Right atrium auricular region (tissue), 2 donors: Measurements from ENCODE around the gene RASSF9. TPM values are rescaled to one million over a fixed set of nuclear protein-coding genes. Genes with fewer than 3 reads are reported as not detected.

Experiments used
- DNase-seq: peaks from one replicate; pipeline ENCODE4 v3.0.0-alpha.2; 2019; ENCODE audit warnings: low spot score
- H3K27ac ChIP-seq, 2 donors: fragments of 200-600 bp; sonication (generic); 1 replicate in 1 of 2; 2 replicates in 1 of 2; pipeline ENCODE4 v1.5.1; 2016 to 2019
- H3K27me3 ChIP-seq, 2 donors: fragments of 200-600 bp; sonication (generic); one replicate each; pipeline versions ENCODE4 v1.5.1 to v1.6.0; 2017 to 2019
- H3K36me3 ChIP-seq: fragments of 200-600 bp; sonication (generic); one replicate; pipeline ENCODE4 v1.5.1; 2016
- H3K4me1 ChIP-seq, 2 donors: fragments of 200-600 bp; sonication (generic); one replicate each; pipeline versions ENCODE4 v1.5.1 to v1.6.0; 2017 to 2019
- H3K4me3 ChIP-seq, 2 donors: fragments of 200-600 bp; sonication (generic); 1 replicate in 1 of 2; 2 replicates in 1 of 2; pipeline ENCODE4 v1.5.1; 2017 to 2019; ENCODE audit warnings: mild to moderate bottlenecking in 1 of 2, moderate library complexity in 1 of 2
- H3K9me3 ChIP-seq, 2 donors: fragments of 200-600 bp; sonication (generic); one replicate each; pipeline ENCODE4 v1.5.1; 2019
- total RNA-seq, 2 donors: library from RNA; depleted of rRNA; stranded (reverse); fragments of >200 nt; gene quantifications; one replicate each; pipeline ENCODE4 v1.1.0, GENCODE V29; 2016
- TF ChIP-seq, protein P1 (sequence below), 2 donors: fragments of 200-600 bp; sonication (generic); IDR thresholded peaks; one replicate each; pipeline ENCODE4 v1.5.1; 2019; ENCODE audit warnings: antibody characterized with exemption in 2 of 2

The RASSF9 gene
- total RNA-seq, 2 donors from 2014 or later, result 2.2 to 2.9 TPM

DNA sequence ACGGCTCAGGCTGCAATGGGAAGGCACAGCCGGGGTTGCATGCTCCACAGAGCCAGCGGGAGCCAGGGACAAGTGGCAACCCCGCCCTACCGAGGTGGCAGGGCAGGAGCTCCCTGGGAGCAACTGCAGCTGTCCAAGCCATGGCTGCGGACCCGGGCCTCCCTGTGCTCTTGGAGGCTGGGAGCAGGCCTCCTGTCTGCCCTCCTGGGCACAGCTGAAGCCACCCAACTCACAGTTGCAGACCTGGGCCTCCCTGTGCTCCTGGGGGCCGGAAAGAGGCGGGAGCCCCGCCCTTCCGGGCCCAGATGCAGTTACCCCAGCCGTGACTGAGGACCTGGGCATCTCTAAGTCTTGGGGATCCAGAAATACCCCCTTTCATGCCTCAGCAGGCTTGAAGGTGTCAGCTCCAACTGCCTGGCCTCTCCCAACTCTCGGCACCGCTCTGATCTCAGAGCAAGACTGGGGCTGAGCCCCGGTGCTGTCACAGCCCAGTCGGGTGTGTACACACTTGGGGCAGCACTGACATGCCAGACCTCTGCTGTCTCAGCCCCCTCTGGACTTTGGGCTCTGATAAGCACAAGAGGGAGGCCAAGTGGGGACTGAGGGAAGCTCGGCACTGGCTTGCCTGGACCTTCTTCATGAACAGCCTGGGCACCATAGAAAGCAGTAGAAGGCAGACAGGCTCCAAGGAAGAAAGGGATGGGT, 7.5 kb upstream of the RASSF9 start:
- Histone ChIP-seq H3K4me3 (no peak overlapping the region), H3K27ac (no peak overlapping the region), H3K9me3 (no peaks in the 10 kb centered on the region), H3K27me3 (no peaks in the 10 kb centered on the region), H3K36me3 (no peaks in the 10 kb centered on the region), H3K4me1 (no peaks in the 10 kb centered on the region)
- TF ChIP-seq, protein P1, sequence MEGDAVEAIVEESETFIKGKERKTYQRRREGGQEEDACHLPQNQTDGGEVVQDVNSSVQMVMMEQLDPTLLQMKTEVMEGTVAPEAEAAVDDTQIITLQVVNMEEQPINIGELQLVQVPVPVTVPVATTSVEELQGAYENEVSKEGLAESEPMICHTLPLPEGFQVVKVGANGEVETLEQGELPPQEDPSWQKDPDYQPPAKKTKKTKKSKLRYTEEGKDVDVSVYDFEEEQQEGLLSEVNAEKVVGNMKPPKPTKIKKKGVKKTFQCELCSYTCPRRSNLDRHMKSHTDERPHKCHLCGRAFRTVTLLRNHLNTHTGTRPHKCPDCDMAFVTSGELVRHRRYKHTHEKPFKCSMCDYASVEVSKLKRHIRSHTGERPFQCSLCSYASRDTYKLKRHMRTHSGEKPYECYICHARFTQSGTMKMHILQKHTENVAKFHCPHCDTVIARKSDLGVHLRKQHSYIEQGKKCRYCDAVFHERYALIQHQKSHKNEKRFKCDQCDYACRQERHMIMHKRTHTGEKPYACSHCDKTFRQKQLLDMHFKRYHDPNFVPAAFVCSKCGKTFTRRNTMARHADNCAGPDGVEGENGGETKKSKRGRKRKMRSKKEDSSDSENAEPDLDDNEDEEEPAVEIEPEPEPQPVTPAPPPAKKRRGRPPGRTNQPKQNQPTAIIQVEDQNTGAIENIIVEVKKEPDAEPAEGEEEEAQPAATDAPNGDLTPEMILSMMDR (IDR thresholded peaks at IDR 0.05), result no peak
- no peak for DNase-seq

DNA sequence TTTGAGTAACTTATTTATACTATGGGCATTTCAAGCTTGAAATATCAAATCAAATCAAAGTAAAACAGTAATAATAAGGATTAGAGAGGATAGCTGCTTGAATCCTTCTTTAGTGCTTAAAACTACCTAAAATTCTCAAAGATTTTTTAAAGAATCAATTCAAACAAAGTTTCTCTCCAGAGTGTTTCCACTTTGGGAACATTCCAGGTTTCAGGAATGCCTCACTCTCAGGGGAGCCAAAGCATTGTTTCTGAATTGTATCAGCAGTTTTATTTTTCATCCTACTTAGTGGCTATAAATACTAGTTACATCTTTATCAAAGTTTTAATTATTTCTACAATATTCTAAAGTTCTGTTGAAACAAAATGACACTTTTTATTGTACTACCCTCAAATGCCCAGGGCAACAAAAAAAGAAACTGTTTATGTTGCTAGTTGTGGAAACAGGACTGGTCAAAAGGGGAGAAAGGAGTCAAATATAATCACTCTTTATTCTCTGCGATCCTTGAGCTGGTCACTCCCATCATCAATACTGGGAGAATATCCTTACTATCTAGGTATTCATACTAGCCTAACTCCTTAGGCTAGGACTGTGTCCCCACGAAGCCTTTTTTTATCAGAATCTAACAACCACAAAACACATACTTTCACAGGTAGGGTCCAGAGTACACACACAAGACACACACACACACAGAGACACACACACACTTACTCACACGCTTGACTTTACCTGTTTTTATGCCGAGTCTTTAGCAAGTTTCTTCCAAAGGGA, 598 bp downstream of the RASSF9 start:
- no peaks in the 10 kb centered on the region for H3K9me3 ChIP-seq
- H3K27ac ChIP-seq, result peak overlapping the region; percentile 58 to 79
- no peaks in the 10 kb centered on the region for H3K27me3 ChIP-seq
- no peaks in the 10 kb centered on the region for H3K36me3 ChIP-seq
- no peaks in the 10 kb centered on the region for H3K4me1 ChIP-seq
- TF ChIP-seq, protein P1 (IDR thresholded peaks at IDR 0.05), result no peak
- no peak for DNase-seq
- H3K4me3 ChIP-seq, result peak overlapping the region; percentile 41 to 46

DNA sequence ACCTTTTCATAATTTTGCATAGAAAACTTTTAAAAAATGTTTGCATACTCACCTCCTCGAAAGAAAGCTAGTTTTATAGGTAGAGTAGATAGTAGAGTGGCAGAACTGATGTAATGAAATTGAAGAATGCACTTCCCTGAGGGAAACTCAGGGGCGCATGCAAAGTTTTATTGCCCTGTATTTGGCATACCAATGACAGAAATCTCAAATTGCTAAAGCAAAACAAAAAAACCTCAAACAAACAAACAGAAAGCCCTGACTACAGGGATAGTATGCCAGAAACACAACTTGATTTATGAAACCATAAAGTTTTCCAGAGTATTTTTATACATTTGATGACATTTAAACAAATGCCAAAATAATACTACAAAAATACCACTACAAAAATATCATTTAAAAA, 1.8 kb downstream of the RASSF9 start:
- no peak overlapping the region for H3K4me3 ChIP-seq
- H3K9me3 ChIP-seq, result no peaks in the 10 kb centered on the region
- H3K4me1 ChIP-seq, result no peaks in the 10 kb centered on the region
- DNase-seq, result no peak
- TF ChIP-seq, protein P1 (IDR thresholded peaks at IDR 0.05), result no peak
- no peaks in the 10 kb centered on the region for H3K36me3 ChIP-seq
- H3K27me3 ChIP-seq, result no peaks in the 10 kb centered on the region
- H3K27ac ChIP-seq, result peak overlapping the region in 1 of 2 donors; percentile 79

DNA sequence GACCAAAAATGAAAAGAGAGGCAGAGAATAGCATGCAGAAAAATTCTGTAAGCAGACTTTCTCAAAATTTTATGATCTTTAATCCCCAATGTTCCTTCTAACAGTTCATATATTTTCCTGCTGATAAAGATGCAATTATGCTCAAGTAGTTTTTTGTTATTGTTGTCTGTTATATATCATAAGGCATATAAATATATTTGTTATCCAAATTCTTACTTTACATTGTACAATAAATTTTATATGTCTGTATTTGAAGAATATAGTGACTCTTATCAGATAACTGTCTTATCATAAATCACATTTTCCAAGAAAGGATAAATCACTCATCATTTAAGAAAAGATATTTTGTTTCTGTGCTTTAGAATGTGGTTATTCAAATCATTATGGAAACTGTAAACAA, 2.6 kb downstream of the RASSF9 start:
- Histone ChIP-seq H3K36me3 (no peaks in the 10 kb centered on the region), H3K27me3 (no peaks in the 10 kb centered on the region), H3K4me1 (no peaks in the 10 kb centered on the region), H3K27ac (no peak overlapping the region), H3K4me3 (no peak overlapping the region), H3K9me3 (no peaks in the 10 kb centered on the region)
- TF ChIP-seq, protein P1 (IDR thresholded peaks at IDR 0.05), result no peak
- no peak for DNase-seq

DNA sequence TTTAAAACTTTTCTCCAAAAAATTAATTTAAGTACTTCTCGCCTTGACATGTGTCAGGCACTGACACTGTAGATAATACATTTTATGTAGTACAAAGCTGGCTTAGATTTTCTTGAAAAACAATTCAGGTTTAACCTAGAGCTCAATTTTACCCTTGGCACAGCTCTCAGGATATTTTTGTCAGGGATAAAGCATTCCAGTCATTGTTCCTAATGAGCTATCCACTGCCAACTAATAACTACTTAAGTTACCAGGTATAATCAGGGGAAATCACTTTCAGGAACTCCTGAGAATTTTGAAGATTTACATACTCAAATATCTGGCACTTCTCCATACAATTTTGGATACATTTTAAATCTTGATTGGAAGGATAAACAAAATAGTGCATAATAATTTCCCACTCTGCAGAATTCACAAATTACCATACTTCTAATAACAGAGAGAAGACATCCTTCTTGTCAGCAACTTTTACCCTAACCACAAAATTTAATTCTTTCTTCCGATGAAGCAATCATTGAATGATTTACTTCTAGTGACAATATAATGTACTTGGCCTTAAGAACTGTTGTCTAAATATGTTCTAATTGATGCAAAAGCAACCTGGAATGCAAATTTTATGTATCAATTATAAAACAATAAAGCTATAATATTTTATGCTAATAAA, 4.8 kb downstream of the RASSF9 start:
- Histone ChIP-seq H3K4me3 (no peak overlapping the region), H3K4me1 (no peaks in the 10 kb centered on the region), H3K27me3 (no peaks in the 10 kb centered on the region), H3K27ac (no peak overlapping the region), H3K9me3 (no peaks in the 10 kb centered on the region), H3K36me3 (no peaks in the 10 kb centered on the region)
- no peak for DNase-seq
- TF ChIP-seq, protein P1 (IDR thresholded peaks at IDR 0.05), result no peak
